ENCODE measurements around the gene SCN1A.

DNA sequence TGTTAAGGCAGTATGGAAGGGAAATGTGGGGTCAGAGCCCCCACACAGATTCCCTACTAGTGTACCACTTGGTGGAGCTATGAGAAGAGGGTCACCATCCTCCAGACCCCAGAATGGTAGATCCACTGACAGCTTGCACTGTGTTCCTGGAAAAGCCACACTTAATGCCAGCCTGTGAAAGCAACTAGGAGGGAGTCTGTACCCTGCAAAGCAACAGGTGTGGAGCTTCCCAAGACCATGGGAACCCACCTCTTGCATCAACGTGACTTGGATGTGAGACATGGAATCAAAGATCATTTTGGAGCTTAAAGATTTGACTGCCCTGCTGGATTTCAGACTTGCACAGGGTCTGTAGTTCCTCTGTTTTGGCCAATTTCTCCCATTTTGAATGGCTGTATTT is 10.8 kb upstream of the SCN1A start:
- TF ChIP-seq MXI1 (IDR thresholded peaks at IDR 0.05; ENCODE audit: borderline replicate concordance, low read depth, low read length) (no peak), ATF1 (CRISPR knock-in tag; IDR thresholded peaks at IDR 0.05) (no peak), RFX1 (IDR thresholded peaks at IDR 0.05) (no peak), FOXK2 (IDR thresholded peaks at IDR 0.05) (no peak), HNRNPH1 (optimal IDR thresholded peaks at IDR 0.05; ENCODE audit: low read depth, low read length) (no peak), CTCF (CRISPR knock-in tag; IDR thresholded peaks at IDR 0.05) (no peak), POLR2A (IDR thresholded peaks at IDR 0.05; ENCODE audit: insufficient read depth in 1 of 2, low read depth in 2 of 2, low read length in 2 of 2) (no peak), ATF7 (IDR thresholded peaks at IDR 0.05) (no peak), ATF7 (CRISPR knock-in tag; IDR thresholded peaks at IDR 0.05) (no peak), GABPA (IDR thresholded peaks at IDR 0.05; ENCODE audit: low read depth, low read length) (no peak), GABPA (CRISPR knock-in tag; IDR thresholded peaks at IDR 0.05; ENCODE audit: low read depth) (no peak), ZSCAN12 (CRISPR knock-in tag; IDR thresholded peaks at IDR 0.05) (no peak), ATF3 (CRISPR knock-in tag; IDR thresholded peaks at IDR 0.05) (no peak), ZNF430 (CRISPR knock-in tag; IDR thresholded peaks at IDR 0.05) (no peak)
- TF ChIP-seq, protein P1, sequence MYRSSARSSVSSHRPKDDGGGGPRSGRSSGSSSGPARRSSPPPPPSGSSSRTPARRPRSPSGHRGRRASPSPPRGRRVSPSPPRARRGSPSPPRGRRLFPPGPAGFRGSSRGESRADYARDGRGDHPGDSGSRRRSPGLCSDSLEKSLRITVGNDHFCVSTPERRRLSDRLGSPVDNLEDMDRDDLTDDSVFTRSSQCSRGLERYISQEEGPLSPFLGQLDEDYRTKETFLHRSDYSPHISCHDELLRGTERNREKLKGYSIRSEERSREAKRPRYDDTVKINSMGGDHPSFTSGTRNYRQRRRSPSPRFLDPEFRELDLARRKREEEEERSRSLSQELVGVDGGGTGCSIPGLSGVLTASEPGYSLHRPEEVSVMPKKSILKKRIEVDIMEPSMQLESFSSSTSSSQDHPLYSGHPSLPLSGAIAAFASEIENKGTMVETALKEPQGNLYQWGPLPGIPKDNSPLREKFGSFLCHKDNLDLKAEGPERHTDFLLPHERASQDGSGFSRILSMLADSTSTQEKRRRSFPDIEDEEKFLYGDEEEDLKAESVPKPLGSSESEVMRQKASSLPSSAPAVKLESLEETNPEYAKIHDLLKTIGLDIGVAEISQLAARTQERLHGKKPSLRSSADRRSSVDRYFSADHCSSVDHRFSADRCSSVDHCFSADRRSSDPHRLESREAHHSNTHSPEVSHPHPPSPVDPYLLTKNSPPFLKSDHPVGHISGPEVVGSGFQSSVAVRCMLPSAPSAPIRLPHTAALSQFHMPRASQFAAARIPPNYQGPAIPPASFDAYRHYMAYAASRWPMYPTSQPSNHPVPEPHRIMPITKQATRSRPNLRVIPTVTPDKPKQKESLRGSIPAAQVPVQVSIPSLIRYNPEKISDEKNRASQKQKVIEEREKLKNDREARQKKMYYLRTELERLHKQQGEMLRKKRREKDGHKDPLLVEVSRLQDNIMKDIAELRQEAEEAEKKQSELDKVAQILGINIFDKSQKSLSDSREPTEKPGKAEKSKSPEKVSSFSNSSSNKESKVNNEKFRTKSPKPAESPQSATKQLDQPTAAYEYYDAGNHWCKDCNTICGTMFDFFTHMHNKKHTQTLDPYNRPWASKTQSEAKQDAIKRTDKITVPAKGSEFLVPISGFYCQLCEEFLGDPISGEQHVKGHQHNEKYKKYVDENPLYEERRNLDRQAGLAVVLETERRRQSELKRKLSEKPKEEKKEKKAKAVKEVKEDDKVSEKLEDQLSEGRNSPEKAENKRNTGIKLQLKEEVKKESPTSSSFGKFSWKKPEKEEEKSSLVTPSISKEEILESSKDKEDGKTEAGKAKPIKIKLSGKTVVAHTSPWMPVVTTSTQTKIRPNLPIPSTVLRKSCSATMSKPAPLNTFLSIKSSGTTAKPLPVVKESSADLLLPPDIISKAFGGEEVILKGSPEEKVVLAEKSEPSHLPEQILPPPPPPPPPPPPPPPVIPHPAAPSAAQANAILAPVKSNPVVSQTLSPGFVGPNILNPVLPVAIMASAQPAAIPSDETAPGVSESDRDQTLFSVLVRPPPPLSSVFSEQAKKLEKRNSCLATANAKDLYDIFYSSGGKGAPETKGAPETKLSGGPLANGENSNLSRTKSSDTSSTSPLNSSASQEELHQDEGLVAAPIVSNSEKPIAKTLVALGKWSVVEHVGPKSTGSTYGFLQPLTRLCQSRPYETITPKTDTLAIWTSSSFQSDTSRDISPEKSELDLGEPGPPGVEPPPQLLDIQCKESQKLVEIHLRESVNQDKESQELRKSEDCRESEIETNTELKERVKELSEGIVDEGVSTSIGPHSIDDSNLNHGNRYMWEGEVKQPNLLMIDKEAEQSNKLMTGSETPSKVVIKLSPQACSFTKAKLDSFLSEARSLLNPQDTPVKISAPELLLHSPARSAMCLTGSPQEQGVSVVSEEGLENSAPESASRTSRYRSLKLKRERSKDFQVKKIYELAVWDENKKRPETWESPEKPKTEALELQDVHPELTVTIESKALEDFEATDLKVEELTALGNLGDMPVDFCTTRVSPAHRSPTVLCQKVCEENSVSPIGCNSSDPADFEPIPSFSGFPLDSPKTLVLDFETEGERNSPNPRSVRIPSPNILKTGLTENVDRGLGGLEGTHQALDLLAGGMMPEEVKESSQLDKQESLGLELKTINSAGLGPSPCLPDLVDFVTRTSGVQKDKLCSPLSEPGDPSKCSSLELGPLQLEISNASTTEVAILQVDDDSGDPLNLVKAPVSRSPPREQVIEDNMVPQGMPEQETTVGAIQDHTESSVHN (CRISPR knock-in tag; IDR thresholded peaks at IDR 0.05): no peak
